HG03575 (cell line): ENCODE results near the gene TTLL6.

Source experiments
- ATAC-seq: cut with Tn5 transposase; IDR thresholded peaks from one replicate; pipeline ENCODE4 v1.9.1; 2021; ENCODE audit not compliant: unreplicated experiment, insufficient number of reproducible peaks, low FRiP score; ENCODE audit errors: extremely low read depth

The TTLL6 gene

DNA sequence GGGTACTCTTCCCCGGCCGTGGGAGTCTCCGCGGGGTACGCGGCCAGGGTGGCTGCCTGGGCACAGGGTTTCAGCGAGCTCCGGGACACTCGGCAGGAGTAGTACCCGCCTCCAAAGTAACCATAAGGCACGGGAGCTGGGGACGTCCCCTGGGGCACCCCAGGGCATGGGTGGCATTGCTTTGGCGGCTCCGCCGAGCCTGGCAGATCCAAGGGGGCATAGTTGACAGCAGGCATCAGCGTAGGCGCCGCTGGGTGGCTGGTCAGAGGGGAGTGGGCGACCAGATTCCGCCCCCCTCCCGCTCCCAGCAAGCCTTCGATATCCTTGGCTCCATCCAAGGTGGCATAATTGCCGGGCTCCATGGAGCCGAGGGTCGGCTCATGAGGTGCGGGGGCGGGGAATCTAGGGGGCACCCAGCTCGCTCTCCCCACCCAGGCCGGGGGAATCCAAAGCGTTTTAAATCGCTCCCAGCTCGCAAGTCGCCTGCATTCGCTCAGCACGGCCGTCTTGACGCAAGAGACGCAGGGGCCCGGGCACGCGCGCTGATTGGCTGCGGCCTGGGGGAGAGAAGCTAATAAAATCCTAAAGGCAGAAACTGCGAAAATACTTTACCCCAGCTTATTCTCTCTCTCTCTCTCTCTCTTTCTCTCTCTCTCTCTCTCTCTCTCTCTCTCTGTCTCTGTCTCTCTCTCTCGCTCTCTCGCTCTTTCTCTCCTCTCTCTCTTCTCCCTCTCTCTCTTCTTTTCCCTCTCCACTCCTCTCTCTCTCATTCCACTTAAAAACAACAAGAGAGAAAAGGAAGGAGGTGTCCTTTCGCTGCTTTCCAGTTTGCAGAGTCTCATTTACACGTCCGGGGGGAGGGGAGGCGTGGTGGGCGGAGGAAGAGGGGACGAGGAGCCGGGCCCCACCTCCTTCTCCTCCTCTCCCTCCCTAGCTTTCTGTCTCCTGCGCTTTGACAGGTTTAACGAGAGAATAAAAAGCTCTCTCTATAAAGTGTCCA lies 88.5 kb downstream of the TTLL6 start, which contains the start of gene HOXB13:
HOXB13 (minus strand) TSS at position 519 of the 1,000 bp plus-strand sequence; CDS start at position 362, 157 bp downstream.
- ATAC-seq = no peak

GRCh38 chr17:48727415-48728175 lies 89.4 kb downstream of the TTLL6 start:
- ATAC-seq = no peak

- ATAC-seq = no peak
Observed at GRCh38 chr17:48726916-48727286, 90.1 kb downstream of the TTLL6 start.

DNA sequence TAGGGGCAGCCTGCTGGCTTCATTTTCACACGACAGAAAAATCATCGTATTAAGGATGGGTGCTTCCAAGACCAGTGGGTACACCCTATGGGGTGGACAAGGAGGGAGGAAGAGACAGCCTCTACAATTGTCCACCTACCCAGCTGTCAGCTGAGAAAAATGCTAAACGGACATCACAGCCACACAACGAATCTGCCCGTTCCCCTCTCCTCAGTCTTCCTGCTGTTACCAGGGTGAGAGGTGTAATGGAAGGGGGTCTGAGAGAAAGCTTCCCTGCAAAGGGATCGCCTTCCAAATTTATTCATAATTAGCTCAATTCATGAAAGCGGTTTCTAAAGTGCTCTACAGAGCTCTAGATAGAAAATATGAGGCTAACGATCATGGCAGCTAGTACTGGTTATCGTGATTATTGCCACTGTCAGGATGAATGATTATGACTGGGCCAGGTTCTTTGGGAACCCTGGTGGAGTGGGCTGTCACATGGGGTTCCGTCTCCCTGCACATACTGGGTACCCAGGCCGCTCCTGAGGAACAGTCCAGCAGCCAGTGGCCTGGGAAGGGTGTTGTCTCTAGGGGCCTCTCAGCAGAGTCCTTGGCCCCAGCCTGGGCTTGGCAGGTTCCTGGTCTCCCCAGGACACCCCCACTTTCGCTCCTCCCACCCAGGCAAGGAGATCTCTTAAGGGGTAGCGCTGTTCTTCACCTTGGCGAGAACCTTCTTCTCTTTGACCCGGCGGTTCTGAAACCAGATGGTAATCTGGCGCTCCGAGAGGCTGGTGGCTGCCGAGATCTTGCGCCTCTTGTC lies 90.7 kb downstream of the TTLL6 start:
- no peak for ATAC-seq

GRCh38 chr17:48725288-48726064 lies 91.6 kb downstream of the TTLL6 start:
- no peak for ATAC-seq

DNA sequence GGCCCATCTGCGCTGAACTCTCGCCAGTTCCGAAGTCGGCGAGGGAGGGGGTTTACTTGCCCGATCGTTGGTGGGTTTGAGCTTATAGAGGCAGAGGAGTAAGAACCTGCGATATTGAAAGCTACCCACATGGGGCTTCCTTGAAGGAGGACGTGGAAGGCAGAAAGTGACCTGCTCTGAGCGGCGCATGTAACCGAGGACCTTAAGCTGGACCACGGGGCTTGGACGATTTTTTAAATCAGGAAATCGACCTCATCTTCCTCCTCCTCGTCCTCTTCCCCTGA lies 92.1 kb downstream of the TTLL6 start:
- ATAC-seq = no peak

DNA sequence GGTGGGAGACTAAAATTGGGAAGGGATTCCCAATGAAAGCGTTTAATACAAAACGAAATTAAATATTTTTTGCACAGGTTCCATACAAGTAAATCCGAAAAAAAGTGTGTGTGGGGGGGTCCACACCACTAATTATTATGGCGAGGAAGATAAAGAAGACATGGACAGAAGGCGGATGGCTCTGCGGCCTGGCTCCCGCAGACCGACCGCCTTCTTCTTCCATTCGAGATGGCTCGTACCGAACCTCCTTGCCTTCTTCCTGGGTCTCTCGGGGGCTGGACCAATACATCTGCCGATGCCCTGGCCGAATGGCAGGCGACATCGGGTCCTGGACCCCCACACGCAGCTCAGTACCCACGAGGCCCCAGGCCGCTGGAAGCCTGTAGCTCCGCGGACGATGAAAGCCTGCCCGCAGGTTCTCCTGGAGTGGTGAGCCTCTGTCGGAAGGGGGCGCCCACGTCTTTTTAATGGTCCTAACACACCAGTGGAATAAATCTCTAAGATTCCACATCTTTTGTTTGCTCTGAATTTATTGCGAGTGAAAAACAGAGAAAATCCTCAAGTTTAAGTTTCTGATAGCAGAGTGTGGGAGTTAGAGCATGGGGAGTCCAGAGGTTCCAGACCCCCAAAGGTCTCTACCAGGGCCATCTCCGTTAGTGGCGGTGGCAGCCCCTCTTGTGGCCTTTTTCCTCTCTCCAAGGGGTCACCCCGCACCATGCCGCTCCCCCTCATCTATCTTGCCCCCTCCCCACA lies 92.6 kb downstream of the TTLL6 start:
- ATAC-seq = no peak

DNA sequence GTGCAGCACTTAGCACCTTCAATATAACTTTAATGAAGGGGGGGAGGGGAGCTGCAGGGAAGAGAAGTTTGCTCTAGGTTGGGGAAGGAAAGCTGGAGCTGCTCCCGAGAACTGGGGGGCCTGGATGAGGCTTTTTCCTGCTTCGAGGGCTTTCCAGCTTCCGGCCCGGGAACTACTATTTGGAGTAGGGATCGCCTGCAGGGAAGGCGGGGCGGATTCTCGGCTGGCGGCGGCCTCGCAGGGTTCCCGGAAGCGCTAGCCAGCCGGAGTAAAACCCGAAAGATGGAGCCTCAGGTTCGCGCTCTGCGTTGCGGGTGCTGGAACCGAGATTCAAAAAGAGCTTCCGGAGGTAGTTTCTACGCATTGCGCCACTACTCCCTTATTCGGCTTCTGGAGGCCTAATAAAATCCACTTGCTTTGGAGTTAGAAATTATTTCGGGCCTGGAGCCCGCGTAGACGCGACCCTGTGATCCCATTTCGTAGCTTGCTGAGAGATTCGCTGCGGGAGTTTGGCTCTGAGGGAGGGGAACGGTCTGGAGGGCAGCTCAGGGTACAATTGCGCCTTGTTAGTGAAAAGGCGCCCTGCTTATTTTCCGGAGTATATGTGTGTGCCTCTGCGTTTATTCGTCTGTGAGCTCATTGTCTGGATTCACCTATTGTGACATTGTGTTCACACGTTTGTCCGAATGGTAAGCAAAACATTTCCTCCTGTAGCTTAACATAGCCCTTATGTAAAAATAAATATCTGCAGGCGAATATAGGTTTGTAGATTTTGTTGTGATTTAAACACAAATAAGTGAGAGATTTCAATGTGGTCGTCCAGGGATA lies 93.4 kb downstream of the TTLL6 start:
- no peak for ATAC-seq

- ATAC-seq = no peak
Observed at GRCh38 chr17:48722915-48723422, 94.1 kb downstream of the TTLL6 start, which contains the start of gene PRAC2. TSS of gene PRAC2 (plus strand) at chr17:48723185. CDS start at chr17:48724411, 1,226 bp downstream.

DNA sequence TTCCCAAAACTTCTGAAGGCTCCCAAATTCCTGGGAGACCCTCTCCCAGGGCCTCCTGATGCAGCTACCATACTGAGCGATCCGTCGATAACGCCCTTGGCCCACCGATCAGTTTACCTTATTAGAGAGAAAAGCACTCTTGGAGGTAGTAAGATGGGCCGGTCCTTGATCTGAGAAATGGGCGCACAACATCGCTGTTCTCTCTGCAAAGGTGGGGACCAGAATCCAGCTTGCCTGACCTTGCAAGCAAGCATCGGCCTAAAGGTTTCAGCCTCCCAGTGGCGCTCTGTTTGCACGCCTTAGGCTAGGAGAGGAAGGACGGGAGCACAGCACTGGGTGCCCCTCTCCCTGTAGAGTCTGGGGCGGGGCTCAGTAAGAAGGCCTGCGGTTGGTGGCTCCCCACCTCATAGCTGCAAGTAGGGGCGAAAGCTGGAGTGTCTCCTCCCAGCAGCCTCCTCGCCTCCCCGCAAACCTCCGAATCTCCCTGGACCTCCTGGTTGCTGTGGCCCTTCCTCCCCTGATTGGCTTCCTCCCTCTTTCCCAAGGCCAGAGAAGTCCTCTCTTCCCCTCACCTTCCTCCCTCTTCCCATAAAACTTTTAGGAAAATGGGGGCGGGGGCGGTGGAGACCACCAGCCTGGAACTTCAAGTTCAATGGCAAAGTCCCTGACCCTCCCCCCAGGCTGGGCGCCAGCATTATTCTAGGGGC lies 94.7 kb downstream of the TTLL6 start, which contains the start of gene PRAC1:
PRAC1 (minus strand) TSS at position 318 of the 707 bp plus-strand sequence; CDS start at position 192, 126 bp downstream.
- ATAC-seq = no peak

DNA sequence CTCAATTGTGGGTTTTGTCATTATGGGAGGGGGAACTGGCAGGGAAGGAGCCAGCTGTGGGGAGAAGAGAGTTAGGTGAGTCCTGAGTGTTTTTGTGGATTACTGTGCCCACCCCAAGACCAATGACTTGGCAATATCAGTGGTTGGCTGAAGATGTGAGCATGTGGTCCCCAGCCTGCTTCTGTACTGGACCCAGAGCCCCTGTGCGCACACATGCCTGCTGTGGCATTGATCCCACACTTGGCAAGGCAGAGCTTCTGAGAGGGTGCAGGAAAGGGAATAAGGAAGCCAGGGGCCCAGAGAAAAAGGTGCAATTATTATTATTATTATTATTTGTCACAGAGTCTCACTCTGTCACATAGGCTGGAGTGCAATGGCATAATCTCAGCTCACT lies 96.0 kb downstream of the TTLL6 start:
- no peak for ATAC-seq

- no peak for ATAC-seq
Observed at GRCh38 chr17:48720266-48721008, 96.6 kb downstream of the TTLL6 start.

DNA sequence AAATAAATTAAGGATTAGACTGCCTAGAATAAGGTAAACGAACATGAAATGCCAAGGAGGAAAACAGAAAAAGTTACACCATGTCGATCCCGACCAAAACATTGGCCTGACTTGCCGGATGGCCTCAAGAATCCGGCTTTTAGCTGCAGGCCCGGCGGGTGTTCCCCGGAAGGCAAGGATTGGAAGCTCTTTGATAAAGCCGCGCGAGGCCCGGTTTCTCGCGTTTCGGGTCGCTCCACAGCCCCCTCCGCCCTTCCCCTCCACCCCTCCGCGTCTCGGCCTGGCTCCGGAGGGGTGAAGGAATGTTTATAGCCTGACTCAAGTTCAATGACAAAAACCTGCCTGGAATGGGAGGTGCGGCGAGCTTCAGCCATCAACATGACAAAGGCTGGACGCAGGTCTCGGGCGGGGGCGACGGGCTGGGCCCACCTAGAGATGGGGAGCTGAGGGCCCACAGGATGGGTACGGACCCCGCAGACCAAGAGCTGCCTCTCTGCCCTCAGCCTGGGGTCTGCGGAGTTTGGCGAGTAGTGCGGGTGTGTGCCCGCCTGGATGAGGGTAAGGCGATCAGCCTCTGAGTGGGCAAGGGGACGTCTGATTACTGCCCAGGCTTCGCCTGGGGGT lies 97.3 kb downstream of the TTLL6 start:
- ATAC-seq = no peak

DNA sequence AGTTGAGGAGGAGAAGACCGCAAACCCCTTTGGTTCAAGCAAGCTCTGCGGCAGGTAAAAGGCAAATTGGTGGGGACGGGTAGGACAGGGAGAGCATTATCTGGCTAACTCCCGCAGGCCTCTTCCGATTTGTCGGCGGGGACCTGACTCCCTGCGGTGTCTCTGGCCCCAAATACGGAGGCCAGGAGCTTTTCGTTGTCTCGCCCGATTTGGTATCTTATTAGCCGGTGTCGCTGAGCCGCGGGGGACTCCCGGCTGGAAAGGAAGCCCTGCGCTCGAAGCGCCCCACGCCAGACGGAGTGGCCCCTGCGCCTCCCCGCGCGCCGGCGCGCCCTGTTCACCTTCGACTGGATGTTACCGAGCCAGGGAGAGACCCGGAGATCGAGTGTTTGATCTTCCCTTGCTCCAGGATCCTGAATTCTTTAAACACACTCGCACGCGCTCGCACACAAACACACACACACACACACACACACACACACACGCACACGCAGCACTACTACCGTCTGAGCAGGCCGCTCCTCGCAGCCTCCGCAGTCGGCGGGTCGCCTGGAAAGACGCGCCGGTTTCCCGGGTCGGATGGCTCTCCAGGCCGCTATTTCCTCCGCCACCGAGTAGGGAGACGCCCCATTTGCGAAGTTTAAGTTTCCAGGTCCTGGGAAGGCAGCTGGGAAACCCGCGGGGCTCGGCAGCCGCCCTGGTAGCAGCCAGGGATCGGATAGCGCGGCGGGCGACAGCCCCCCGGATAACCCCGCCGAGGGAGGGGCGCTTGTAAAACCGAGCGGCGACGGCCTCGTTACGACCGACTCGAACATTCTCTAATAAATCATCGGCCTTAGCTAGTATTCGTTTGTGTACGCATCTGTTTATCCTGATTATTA lies 98.0 kb downstream of the TTLL6 start:
- no peak for ATAC-seq
